ENCODE results near the gene SLC22A14.

Gene SLC22A14

DNA sequence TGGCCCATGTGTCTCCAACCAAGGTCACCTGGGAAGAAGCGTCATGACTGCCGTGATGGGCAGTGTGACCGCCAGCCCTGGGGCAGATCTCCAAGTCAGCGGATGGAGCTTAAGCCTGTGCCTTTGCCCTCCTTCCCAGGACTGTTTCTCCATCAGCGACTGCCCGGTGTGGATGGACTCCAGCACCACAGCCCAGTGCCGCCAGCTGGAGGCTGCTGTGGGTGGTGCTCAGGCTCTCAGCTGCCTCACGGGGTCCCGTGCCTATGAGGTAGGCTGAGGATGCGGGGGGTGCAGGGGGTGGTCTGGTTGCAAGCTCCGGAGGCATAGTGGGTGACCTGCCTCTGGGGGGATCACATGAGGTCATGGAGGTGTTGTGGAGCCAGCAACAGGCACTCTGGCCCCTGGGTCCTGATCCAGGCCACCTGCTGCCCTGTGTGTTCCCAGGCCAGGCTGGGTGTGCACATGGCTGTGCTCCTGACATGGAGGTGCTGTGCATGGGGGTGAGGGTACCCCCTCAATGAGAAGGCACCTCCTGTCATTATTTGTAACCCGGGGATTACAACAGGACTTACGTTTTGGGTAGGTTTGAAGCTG, 83.5 kb downstream of the SLC22A14 start:
- no peak overlapping the region for H3K27ac ChIP-seq (ENCODE audit: low read depth, low read length)
- no peak overlapping the region for H3K9ac ChIP-seq (ENCODE audit: low read depth, low read length)
- H3K36me3 ChIP-seq (ENCODE audit: control insufficient read depth, insufficient read depth, low read length), result 0 out of 2 replicates have a peak, but pooled peaks cover 4% of the 10 kb centered on the region
- H3K9me3 ChIP-seq (ENCODE audit: control insufficient read depth, insufficient read depth, low read length), result no peaks in the 10 kb centered on the region
- H3K4me1 ChIP-seq (ENCODE audit: control insufficient read depth, insufficient read depth, low read length), result no peaks in the 10 kb centered on the region
- no peaks in the 10 kb centered on the region for H3K27me3 ChIP-seq (ENCODE audit: control insufficient read depth, insufficient read depth, low read length)
- H3K4me3 ChIP-seq (ENCODE audit: low read depth, low read length), result no peak overlapping the region

DNA sequence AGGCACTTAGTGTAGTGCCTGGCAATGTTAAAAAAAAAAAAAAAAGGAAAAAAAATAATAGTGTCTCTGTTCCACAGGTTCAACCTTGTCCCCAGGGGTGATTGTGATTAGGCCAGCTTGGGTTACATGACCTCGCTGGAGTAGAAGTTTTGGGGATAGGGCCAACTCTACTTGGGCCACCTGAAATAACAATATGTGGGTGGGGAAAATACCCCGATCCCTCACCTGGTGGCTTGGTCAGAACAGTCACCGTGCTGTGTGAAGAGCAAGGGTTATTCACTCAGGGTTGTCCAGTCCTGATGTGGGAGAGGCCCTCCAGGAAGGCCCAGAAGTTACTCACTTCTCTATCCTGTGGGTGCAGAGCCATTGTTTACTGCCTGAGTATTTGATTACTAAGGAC, 84.0 kb downstream of the SLC22A14 start:
- Histone ChIP-seq H3K27ac (ENCODE audit: low read depth, low read length) (no peak overlapping the region), H3K9me3 (ENCODE audit: control insufficient read depth, insufficient read depth, low read length) (no peaks in the 10 kb centered on the region), H3K4me1 (ENCODE audit: control insufficient read depth, insufficient read depth, low read length) (no peaks in the 10 kb centered on the region), H3K36me3 (ENCODE audit: control insufficient read depth, insufficient read depth, low read length) (0 out of 2 replicates have a peak, but pooled peaks cover 4% of the 10 kb centered on the region), H3K9ac (ENCODE audit: low read depth, low read length) (no peak overlapping the region), H3K4me3 (ENCODE audit: low read depth, low read length) (no peak overlapping the region), H3K27me3 (ENCODE audit: control insufficient read depth, insufficient read depth, low read length) (no peaks in the 10 kb centered on the region)

DNA sequence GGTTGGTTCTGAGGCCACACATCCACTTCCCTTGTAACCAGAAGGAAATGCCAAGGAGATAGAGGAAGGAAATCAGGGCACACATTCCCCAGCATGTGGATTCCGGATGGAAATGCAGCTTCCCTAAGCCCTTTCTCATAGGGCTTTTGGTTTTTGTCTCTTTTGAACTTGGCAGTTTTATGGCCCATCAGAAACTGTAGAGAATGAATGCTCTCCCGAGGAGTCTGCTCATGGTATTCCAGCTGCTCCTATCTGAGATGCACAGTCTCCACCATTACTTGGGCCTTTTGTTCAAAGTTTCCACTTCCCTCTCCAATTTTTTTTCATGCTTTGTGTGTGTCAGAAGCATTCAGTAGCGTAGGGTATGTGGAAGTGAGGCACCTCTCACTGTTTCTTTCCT, 85.7 kb downstream of the SLC22A14 start:
- 0 out of 2 replicates have a peak, but pooled peaks cover 4% of the 10 kb centered on the region for H3K36me3 ChIP-seq (ENCODE audit: control insufficient read depth, insufficient read depth, low read length)

More for the DNA sequence above, 85.7 kb downstream of the SLC22A14 start:
- Histone ChIP-seq H3K4me1 (ENCODE audit: control insufficient read depth, insufficient read depth, low read length) (no peaks in the 10 kb centered on the region), H3K9me3 (ENCODE audit: control insufficient read depth, insufficient read depth, low read length) (no peaks in the 10 kb centered on the region), H3K27ac (ENCODE audit: low read depth, low read length) (no peak overlapping the region), H3K27me3 (ENCODE audit: control insufficient read depth, insufficient read depth, low read length) (no peaks in the 10 kb centered on the region), H3K4me3 (ENCODE audit: low read depth, low read length) (no peak overlapping the region), H3K9ac (ENCODE audit: low read depth, low read length) (no peak overlapping the region)
